NCI-H128 (cell line): Measurements from ENCODE around the gene CD320.
A peak's percentile ranks its signal among the peaks of the same experiment; 100 is the strongest.
"Not testable (repeated sequence)": the region's sequence is repeated elsewhere in the genome, so short reads cannot be mapped to it uniquely, and the experiment has no call there.

Source experiments
- DNase-seq: peaks from one replicate; lab custom pipeline; 2025; ENCODE audit not compliant: unreplicated experiment; lab: John Stamatoyannopoulos, UW

CD320 gene

GRCh38 chr19:8333767-8334457 is 25.8 kb upstream of the CD320 start:
- DNase-seq, result no peak

- DNase-seq, result no peak
Observed at GRCh38 chr19:8332976-8333766, 25.0 kb upstream of the CD320 start.

DNA sequence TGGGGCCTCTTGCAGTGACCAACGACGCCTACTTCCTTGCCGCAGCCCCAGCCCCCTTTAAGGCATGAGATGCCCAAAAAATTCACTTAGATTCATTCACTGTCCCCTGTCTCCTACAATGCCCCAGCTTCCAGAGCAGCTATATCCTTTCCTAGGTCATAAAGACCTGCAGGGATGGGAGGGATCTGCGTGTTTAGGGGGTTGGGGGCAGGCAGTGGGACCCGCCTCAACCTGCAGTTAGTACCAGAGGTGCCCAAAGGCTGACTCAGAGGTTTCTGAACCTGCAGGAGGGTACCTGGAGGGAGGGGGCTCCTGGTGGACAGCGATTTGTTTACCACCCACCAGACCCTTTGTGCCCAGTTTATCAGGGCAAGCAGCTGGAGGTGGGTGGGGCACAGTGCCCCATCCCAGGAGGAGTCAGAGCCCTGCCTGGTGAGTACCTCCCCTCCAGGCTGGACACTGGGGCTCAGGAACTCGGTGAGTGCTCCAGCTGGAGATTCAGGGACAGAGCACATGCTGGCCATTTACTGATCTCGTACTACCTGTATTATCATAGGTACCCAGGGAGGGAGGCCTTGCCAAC is 23.2 kb upstream of the CD320 start:
- DNase-seq, result no peak

- no peak for DNase-seq
Observed at GRCh38 chr19:8329996-8330395, 21.8 kb upstream of the CD320 start.

GRCh38 chr19:8325454-8325853 is 17.3 kb upstream of the CD320 start:
- DNase-seq, result no peak

- DNase-seq, result no peak
Observed at GRCh38 chr19:8324186-8325050, 16.3 kb upstream of the CD320 start.

DNA sequence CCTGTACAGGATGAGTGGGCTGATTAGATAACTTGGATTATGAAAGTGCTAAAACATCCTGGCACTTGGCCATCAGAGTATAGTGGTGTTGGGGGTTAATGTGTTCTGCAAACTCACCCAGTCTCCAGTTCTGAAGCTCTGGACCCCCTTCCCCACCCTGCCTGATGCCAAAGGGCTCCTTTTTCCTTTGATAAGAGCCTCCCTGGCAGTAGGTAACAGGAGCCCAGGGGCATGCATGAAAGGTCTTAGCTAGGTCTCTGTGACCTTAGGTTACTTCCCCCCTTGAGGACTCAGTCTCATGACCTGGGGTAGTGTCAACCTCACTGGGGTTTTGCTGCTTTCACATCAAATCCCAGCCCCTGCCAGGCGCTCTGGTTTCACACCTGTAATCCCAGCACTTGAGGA is 15.6 kb upstream of the CD320 start:
- no peak for DNase-seq

DNA sequence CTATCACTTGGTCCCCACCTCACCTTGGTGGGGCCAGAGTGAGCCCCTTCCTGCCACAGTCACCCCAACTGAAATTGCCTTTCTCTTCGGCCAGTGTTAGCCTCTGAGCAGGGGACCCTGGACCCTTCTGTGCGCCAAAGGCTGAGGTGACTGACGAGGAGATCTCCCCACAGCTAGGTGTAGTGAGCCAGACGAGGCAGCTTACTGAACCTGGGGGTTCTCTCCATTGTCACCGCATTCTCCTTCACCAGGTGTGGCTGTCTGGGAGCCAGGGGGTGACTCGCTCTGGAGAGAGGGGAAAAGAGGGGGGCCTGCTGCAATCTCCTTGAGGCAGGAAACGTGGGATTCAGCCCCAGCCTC is 14.5 kb upstream of the CD320 start:
- no peak for DNase-seq

DNA sequence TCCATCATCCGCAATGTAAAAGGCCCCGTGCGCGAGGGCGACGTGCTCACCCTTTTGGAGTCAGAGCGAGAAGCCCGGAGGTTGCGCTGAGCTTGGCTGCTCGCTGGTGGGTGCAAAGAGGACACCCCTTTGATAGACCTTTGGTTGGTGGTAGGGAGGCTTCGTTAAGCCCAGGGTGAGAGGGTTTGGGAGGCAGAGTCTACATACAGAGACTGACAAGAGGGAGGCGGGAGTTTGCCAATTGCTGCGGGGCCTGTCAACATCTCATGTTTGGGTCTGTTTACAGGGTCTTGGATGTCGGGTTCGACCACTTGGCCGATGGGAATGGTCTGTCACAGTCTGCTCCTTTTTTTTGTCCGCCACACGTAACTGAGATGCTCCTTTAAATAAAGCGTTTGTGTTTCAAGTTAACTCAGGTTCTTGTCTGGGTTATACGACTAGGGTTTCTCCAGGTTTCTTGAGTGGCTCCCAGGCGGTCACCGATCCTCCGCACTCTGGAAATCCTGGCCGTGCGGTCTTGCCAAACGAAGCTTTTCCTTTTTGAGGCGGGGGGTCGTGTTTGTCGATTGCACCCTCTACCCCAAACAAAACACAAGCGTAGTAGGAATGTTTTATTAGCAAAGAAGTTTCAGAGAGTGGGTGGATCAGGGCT is 14.0 kb upstream of the CD320 start:
- no peak for DNase-seq

DNA sequence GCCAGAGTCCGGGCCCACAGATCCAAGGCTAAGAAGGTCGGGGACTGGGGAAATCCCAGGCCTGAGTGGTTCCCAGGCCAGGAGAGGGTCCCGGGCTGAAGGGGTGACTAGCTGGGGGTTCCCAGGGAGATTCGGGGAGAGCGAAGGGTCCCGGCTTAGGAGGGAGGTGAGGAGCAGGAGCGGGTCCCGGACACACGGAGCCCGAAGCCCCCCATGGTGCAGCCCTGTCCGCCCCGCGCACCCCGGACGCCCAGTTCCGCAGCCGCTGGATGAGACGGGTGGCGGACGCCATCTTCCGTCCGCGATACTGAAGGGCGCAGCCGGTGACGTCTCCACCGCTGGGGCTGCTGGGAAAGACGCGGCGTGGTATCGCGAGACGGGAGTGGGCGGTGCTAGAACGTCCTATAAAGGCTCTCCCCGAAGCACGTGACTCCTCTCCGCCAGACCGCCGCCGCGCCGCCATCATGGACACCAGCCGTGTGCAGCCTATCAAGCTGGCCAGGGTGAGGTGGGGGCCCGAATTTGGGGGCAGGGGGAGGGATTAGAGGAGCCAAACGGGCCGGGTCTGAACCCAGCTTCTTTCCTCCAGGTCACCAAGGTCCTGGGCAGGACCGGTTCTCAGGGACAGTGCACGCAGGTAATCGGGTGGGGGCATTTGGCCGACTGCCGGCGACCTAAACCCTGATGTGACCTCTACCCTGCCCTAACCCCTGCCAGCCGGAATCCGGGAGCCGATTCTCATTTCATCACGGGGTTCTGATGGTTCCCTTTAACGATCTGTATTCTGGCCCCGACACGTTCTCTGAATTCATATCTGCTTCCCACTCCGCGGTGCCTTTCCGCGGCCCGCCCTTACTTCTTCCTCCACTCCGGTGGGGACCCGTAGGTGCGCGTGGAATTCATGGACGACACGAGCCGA is 13.2 kb upstream of the CD320 start, which contains the start of the genes NDUFA7 and RPS28:
TSS of gene NDUFA7 (minus strand) at position 309 of the 919 bp plus-strand sequence. CDS start at position 292, 17 bp downstream.
TSS of gene RPS28 (plus strand) at position 430 of the 919 bp plus-strand sequence. CDS start at position 465, 35 bp downstream.
- peak; percentile 92 for DNase-seq

DNA sequence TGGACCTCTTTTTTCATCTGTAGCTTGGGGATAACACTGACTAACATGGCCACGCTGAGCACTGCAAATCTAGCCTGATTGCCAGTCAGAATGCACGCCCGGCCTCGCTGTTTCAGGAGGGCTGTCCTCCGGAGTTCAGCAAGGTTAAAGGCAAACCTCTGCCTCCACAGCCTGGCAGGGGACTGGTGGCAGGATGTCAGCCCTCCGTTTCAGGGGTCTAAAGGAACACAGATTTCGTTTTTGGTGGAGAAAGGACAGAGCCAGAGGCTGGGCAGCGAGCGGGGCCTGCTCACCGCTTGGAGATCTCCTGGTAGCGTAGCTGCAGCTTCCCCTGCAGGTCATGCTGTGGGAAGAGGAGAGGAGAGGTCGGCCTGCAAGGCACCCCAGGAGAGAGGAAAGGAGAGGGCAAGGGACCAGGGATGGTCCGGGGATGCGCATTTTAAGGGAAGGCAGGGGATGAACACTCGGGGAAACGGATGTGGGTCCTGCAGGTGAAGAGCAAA is 12.5 kb upstream of the CD320 start:
- no peak for DNase-seq

- DNase-seq, result no peak
Observed at GRCh38 chr19:8319807-8320520, 11.8 kb upstream of the CD320 start.

DNA sequence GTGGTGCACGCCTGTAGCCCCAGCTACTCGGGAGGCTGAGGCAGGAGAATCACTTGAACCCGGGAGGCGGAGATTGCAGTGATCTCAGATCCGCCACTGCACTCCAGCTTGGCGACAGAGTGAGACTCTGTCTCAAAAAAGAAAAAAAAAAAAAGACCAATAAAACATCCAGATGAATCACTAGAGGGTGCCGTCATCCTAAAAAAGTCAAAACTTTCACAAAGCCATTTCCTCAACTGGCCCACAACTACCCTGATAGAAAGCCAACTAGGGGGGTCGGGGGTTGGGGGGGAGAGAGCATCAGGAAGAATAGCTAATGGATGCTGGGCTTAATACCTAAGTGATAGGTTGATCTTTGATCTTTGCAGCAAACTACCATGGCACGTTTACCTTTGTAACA is 10.7 kb upstream of the CD320 start:
- not testable (repeated sequence) for DNase-seq

GRCh38 chr19:8316351-8317125 is 8.4 kb upstream of the CD320 start:
- DNase-seq, result no peak

DNA sequence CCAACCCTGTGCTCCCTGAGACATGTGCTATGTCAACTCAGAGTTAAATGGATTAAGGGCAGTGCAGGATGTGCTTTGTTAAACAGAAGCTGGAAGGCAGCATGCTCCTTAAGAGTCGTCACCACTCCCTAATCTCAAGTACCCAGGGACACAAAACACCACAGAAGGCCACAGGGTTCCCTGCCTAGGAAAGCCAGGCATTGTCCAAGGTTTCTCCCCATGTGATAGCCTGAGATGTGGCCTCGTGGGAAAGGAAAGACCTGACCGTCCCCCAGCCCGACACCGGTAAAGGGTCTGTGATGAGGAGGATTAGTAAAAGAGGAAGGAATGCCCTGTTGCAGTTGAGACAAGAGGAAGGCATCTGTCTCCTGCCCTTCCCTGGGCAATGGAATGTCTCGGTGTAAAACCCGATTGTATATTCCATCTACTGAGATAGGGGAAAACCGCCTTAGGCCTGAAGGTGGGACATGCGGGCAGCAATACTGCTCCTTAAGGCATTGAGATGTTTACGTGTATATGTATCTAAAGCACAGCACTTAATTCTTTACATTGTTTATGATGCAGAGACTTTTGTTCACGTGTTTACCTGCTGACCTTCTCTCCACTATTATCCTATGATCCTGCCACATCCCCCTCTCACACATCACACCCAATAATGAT is 7.0 kb upstream of the CD320 start:
- DNase-seq, result not testable (repeated sequence)

DNA sequence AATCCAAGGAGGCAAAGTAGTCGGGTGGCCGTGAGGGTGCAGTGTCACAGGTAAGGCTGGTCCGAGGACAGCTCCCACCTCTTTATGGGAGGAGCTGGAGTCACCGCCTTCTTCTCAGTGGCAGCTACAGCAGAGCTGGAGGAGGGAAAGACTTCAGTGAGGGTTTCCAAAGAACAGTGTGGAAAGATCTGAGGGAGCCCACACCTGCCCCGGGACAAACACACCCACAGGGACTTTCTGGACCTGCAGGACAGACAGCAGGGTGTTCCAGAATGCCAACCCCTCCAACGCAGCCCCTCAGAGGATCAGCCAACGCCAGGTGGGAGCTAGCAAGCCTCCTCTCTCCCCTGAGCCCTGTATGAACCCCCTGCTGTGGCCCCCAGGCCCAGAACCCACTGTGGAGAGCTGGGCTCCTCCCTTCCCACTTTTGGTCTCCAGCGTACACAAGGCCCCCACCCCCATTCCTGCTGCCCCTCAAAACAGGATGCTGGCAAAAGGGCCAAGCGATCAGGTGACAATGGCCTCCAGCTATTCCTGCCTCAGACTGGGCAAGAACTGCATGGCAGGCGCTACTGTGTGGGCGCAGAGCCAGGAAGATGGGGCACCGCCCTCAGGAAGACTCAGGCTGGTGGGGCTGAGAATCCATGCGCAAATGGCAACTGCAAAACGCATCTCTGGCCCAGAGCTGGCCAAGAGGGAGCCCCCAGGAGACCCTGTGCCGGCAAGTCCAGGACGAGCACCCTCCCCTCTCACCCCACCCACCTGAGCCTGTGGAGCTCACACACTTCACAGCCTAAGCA is 3.5 kb upstream of the CD320 start:
- DNase-seq, result no peak
